Fibroblast of lung (primary cell): ENCODE data around the gene SAPCD2.

Experiments used
- EZH2 ChIP-seq: IDR thresholded peaks from 2 replicates; pipeline ENCODE4 v1.5.1; 2012; ENCODE audit warnings: low read length, control low read depth, mild to moderate bottlenecking; ENCODE audit errors: missing control alignments
- TF ChIP-seq, protein P1 (sequence below), 2 donors: IDR thresholded peaks in 1 of 2; conservative IDR thresholded peaks in 1 of 2; 1 replicate in 1 of 2; 2 replicates in 1 of 2; pipeline ENCODE4 v1.5.1; 2011 to 2012; ENCODE audit warnings: low read length in 2 of 2, control low read depth in 1 of 2, inconsistent platforms in 1 of 2, low read depth in 1 of 2, mild to moderate bottlenecking in 1 of 2

DNA sequence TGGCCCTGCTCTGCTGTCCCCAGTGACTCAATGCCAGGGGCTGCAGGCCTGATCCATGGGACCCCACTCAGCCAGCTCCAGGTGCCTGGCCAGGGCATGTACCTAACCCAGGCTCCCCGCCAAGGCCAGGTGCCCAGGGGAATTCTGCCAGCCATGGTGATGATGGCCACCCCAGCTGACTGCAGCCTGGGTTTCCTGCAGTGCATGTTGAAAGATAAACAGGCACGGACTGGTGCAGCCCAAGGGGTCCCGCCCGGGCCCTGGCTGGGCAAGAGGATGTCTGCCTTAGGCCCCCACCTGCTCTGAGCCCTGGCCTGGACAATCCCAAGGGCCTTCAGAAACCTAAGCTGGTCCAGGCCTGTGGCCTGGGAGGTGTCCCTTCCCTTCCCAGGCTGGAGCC is 43.5 kb downstream of the SAPCD2 start:
- TF ChIP-seq, protein P1, sequence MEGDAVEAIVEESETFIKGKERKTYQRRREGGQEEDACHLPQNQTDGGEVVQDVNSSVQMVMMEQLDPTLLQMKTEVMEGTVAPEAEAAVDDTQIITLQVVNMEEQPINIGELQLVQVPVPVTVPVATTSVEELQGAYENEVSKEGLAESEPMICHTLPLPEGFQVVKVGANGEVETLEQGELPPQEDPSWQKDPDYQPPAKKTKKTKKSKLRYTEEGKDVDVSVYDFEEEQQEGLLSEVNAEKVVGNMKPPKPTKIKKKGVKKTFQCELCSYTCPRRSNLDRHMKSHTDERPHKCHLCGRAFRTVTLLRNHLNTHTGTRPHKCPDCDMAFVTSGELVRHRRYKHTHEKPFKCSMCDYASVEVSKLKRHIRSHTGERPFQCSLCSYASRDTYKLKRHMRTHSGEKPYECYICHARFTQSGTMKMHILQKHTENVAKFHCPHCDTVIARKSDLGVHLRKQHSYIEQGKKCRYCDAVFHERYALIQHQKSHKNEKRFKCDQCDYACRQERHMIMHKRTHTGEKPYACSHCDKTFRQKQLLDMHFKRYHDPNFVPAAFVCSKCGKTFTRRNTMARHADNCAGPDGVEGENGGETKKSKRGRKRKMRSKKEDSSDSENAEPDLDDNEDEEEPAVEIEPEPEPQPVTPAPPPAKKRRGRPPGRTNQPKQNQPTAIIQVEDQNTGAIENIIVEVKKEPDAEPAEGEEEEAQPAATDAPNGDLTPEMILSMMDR (conservative IDR thresholded peaks at IDR 0.05 in 1 of 2, IDR thresholded peaks at IDR 0.05 in 1 of 2; ENCODE audit: low read depth in 1 of 2, low read length in 2 of 2) = no peak
- TF ChIP-seq EZH2 = no peak
